ENCODE data around the gene EP400. TPM values are rescaled to one million over a fixed set of nuclear protein-coding genes. Genes with fewer than 3 reads are reported as not detected.

Gene EP400
- total RNA-seq, 2 donors from 2014 or later: 51.7 to 52.3 TPM

- H3K27ac Mint-ChIP-seq: no peak overlapping the region
- no peaks in the 10 kb centered on the region for H3K4me1 Mint-ChIP-seq (ENCODE audit: low read depth)
- no peaks in the 10 kb centered on the region for H3K9me3 Mint-ChIP-seq
- no peak for ATAC-seq (replicated peaks in 1 of 2)
- H3K27me3 Mint-ChIP-seq (ENCODE audit: low read depth): no peaks in the 10 kb centered on the region
- H3K36me3 Mint-ChIP-seq (ENCODE audit: insufficient read depth in 2 of 2): peaks cover 7 to 17% of the 10 kb centered on the region in 2 donors
- no peak for DNase-seq
- H3K4me3 Mint-ChIP-seq: no peak overlapping the region
Observed at GRCh38 chr12:132023658-132024057, 73.9 kb downstream of the EP400 start.

- DNase-seq (no peak), ATAC-seq (replicated peaks in 1 of 2) (no peak)
- H3K4me1 Mint-ChIP-seq (ENCODE audit: low read depth): no peaks in the 10 kb centered on the region
- peaks cover 8 to 17% of the 10 kb centered on the region in 2 donors for H3K36me3 Mint-ChIP-seq (ENCODE audit: insufficient read depth in 2 of 2)
- H3K27me3 Mint-ChIP-seq (ENCODE audit: low read depth): no peaks in the 10 kb centered on the region
- no peak overlapping the region for H3K4me3 Mint-ChIP-seq
- no peak overlapping the region for H3K27ac Mint-ChIP-seq
- no peaks in the 10 kb centered on the region for H3K9me3 Mint-ChIP-seq
Observed at GRCh38 chr12:132024758-132025157, 75.0 kb downstream of the EP400 start.

DNA sequence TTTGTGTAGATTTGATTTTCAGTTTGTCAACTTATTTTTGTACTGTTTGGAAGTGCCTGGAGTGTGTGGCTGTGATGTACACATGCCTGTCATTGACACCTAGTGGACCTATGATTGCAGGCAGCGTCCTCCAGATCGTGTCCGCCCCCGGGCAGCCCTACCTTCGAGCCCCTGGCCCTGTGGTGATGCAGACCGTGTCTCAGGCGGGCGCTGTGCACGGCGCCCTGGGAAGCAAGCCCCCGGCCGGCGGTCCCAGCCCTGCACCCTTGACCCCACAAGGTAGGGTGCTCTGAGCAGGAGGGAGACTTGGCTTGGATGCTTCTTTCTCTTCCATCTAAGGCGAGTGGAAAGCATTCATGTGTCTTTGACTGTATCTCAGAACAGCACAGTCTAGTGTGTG is 75.8 kb downstream of the EP400 start:
- Mint-ChIP-seq H3K4me1 (ENCODE audit: low read depth) (no peaks in the 10 kb centered on the region), H3K27ac (no peak overlapping the region), H3K4me3 (no peak overlapping the region), H3K9me3 (no peaks in the 10 kb centered on the region), H3K27me3 (ENCODE audit: low read depth) (no peaks in the 10 kb centered on the region), H3K36me3 (ENCODE audit: insufficient read depth in 2 of 2) (peaks cover 8 to 18% of the 10 kb centered on the region in 2 donors)
- no peak for DNase-seq
- no peak for ATAC-seq (replicated peaks in 1 of 2)

DNA sequence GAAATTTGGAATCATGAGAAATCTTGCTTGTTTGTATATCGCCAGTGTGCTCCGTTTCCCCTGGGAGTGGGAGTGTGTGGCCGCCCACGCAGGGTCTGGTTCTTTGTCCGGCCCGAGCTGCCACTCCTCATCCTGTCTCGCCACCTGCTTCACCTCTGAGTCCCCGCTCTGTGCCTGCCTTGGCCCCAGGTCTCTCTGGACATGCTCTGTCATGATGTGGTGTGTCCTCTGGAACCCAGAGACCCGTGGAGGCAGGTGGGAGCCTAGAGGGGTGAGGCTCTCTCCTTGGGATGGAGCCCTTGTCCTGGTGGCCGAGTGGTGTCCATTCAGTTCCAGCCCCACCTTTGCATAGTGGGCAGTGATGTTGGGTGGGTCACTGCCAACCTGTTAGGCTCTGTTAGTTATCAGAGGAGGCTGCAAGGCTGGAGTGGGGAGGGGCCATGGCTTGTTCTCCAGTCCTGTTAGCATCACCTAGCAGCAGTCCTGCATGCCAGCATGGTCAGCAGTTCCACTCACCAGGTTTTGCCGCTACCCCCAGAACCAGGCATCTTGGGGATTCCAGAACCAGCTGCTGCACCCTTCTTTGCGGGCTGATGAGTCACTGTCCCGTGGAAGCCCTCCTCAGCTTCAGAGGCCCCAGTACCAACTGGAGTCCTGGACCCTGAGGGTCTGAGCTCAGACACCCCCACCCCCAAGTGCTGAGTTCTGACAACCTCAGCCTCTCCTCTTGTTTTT is 76.5 kb downstream of the EP400 start:
- peaks cover 9 to 18% of the 10 kb centered on the region in 2 donors for H3K36me3 Mint-ChIP-seq (ENCODE audit: insufficient read depth in 2 of 2)
- DNase-seq (no peak), ATAC-seq (replicated peaks in 1 of 2) (no peak)
- H3K27ac Mint-ChIP-seq: no peak overlapping the region
- H3K9me3 Mint-ChIP-seq: no peaks in the 10 kb centered on the region
- H3K4me3 Mint-ChIP-seq: no peak overlapping the region
- no peaks in the 10 kb centered on the region for H3K27me3 Mint-ChIP-seq (ENCODE audit: low read depth)
- H3K4me1 Mint-ChIP-seq (ENCODE audit: low read depth): no peaks in the 10 kb centered on the region

DNA sequence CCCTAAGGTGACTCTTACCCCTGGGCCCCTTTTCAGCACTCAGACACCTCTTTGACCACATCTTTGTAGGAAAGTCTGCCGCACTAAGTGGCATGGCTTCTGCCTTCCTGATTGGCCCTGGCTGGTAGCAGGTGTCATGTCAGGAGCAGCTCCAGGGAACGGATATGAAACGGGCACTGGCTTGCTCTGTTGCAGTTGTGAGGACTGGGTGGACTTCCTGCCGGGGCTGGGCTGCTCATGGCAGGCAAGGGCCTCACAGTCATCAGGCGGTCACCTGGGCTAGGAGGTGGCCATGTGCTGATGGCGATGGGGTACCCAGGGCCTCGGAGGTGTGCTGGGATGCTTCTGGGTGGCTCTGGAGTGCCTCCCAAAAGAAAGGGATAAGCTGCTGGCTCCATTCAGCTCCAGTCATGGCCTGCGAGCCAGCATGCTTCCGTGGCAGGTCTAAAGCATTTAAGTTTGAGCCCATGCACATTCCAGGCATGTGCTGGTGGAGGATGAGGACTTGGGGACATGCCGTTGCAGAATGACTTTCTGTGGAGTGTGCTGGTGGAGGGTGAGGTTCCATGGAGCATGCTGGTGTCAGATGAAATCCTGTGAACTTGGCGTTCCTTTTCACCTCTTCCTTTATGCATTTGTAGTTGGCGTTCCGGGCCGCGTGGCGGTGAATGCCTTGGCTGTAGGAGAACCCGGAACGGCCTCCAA is 77.2 kb downstream of the EP400 start:
- H3K4me1 Mint-ChIP-seq (ENCODE audit: low read depth): no peaks in the 10 kb centered on the region
- no peak overlapping the region for H3K4me3 Mint-ChIP-seq
- DNase-seq: no peak
- H3K27me3 Mint-ChIP-seq (ENCODE audit: low read depth): no peaks in the 10 kb centered on the region
- peaks cover 12 to 19% of the 10 kb centered on the region in 2 donors for H3K36me3 Mint-ChIP-seq (ENCODE audit: insufficient read depth in 2 of 2)
- H3K27ac Mint-ChIP-seq: no peak overlapping the region
- H3K9me3 Mint-ChIP-seq: no peaks in the 10 kb centered on the region
- no peak for ATAC-seq (replicated peaks in 1 of 2)

DNA sequence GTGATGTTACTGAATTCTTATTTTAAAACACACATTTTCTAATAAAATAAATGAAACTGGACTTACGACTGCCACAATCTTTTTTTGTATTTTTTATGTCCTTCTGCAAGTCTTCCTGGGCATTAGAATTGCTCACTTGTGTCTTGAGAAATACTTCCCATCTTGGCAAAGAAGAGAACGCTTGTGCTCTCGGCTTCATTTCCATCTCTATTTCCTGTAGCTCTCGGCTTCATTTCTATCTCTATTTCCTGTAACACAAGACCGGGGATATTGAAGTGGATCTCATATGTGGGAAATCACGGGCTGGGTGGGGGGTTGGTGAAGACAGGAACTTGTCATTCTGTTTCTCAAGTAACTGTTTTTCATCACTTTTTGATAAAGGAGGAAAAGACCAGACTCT is 77.9 kb downstream of the EP400 start:
- no peaks in the 10 kb centered on the region for H3K9me3 Mint-ChIP-seq
- ATAC-seq (replicated peaks in 1 of 2): no peak
- no peak overlapping the region for H3K27ac Mint-ChIP-seq
- no peak overlapping the region for H3K4me3 Mint-ChIP-seq
- H3K27me3 Mint-ChIP-seq (ENCODE audit: low read depth): no peaks in the 10 kb centered on the region
- H3K4me1 Mint-ChIP-seq (ENCODE audit: low read depth): no peaks in the 10 kb centered on the region
- no peak for DNase-seq
- peaks cover 8 to 19% of the 10 kb centered on the region in 2 donors for H3K36me3 Mint-ChIP-seq (ENCODE audit: insufficient read depth in 2 of 2)

DNA sequence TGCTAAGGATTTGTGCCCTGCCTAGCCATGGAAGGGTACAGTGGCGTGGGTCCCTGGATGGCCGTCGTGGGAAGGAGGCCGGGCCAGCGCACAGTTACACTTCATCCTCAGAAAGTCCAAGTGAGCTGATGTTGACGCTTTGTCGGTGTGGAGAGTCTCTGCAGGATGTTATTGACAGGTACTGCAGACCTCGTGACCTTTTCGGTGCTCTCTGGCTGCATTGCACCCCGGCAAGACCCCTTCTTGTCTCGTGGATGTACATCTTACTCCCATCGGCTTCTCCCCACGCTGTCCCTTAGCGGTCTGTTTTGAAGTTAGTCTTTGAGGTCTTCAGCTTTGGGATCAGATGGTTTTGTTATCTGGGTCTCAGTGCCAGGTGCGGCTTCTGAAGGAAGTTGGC is 78.4 kb downstream of the EP400 start:
- ATAC-seq (replicated peaks in 1 of 2): no peak
- peaks cover 8 to 19% of the 10 kb centered on the region in 2 donors for H3K36me3 Mint-ChIP-seq (ENCODE audit: insufficient read depth in 2 of 2)
- no peaks in the 10 kb centered on the region for H3K4me1 Mint-ChIP-seq (ENCODE audit: low read depth)
- DNase-seq: no peak
- H3K27me3 Mint-ChIP-seq (ENCODE audit: low read depth): no peaks in the 10 kb centered on the region
- no peak overlapping the region for H3K27ac Mint-ChIP-seq
- no peaks in the 10 kb centered on the region for H3K9me3 Mint-ChIP-seq
- H3K4me3 Mint-ChIP-seq: no peak overlapping the region

DNA sequence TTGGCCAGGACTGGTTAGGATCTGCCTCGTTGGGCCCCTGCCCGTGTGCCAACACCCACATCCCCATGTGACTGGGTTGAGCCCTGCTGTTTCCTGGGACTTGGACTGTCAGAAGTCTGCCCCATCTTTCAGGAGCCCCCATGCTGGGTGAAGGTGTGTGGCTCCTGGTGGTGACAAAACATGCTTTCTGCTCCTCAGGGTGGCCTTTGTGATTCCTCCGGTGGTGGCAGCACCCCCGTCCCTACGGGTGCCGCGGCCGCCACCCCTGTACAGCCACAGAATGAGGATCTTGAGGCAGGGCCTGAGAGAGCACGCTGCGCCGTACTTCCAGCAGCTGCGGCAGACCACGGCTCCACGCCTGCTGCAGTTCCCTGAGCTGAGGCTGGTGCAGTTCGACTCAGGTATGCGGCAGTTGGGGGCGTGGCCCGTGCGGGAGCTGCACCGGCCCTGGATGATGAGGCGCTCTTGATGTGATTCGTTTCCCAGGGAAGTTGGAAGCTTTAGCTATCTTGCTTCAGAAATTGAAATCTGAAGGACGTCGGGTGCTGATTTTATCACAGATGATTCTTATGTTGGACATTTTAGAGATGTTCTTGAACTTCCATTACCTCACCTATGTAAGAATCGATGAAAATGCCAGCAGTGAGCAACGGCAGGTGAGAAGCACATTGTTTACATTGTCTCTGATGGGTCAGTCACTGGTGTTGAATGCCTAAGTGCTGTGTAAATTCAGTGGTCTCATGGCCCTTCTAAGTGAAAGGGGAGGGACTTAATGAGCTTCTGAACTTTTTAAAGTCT is 80.0 kb downstream of the EP400 start:
- DNase-seq: no peak
- no peak overlapping the region for H3K4me3 Mint-ChIP-seq
- peak overlapping the region; percentile 72 for H3K27ac Mint-ChIP-seq
- H3K9me3 Mint-ChIP-seq: no peaks in the 10 kb centered on the region
- ATAC-seq (replicated peaks in 1 of 2): no peak
- no peaks in the 10 kb centered on the region for H3K27me3 Mint-ChIP-seq (ENCODE audit: low read depth)
- H3K36me3 Mint-ChIP-seq (ENCODE audit: insufficient read depth in 2 of 2): peaks cover 10 to 29% of the 10 kb centered on the region in 2 donors
- H3K4me1 Mint-ChIP-seq (ENCODE audit: low read depth): no peaks in the 10 kb centered on the region

DNA sequence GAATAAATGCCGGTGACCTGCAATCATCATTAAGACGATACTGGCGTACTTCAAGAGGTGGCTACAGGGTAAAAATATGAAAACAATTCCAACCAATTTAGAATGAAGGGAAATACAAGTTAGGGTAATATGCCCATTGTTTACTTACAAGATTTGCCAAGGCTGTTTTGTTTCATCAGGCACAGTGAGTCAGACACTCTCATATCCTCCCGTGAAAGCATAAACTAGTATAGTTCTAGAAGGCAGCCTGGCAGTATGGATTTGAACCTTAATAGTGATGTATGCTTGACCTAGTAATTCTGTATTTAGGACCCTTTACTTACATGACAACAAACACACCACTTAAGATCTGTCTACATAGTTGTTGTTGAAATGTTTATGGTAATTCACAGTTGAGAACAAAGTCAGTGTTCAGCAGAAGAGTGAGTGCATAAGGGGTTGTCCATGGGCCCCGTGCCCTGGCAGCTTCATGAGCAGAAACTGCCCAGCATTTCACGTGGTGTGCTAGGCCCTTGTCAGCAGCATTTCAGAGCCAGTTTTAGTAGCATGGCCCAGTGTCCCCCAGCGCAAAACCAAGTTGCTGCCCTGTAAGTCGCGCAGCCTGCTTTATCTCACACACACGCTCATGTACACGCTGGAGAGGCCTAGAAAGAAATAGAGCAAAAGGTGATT is 80.8 kb downstream of the EP400 start:
- Mint-ChIP-seq H3K4me3 (no peak overlapping the region), H3K27ac (peak overlapping the region; percentile 72), H3K36me3 (ENCODE audit: insufficient read depth in 2 of 2) (peaks cover 13 to 26% of the 10 kb centered on the region in 2 donors), H3K27me3 (ENCODE audit: low read depth) (no peaks in the 10 kb centered on the region), H3K4me1 (ENCODE audit: low read depth) (no peaks in the 10 kb centered on the region), H3K9me3 (no peaks in the 10 kb centered on the region)
- ATAC-seq (replicated peaks in 1 of 2): no peak
- no peak for DNase-seq

DNA sequence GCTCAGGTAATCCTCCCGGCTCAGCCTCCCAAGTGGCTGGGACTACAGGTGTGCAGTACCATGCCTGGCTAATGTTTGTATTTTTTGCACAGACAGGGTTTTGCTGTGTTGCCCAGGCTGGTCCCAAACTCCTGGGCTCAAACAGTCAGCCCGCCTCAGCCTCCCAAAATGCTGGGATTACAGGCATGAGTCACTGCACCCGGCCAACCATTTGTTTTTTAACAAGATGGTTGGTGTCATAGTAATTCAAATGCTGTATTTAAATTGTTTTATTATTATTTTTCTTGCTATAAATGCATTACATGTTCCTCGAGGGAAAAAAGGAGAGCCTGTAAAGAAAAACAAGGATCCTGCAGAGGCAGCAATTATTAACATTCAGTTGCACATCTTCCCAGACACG is 83.9 kb downstream of the EP400 start:
- H3K27ac Mint-ChIP-seq: no peak overlapping the region
- no peaks in the 10 kb centered on the region for H3K27me3 Mint-ChIP-seq (ENCODE audit: low read depth)
- peaks cover 19 to 32% of the 10 kb centered on the region in 2 donors for H3K36me3 Mint-ChIP-seq (ENCODE audit: insufficient read depth in 2 of 2)
- no peak for ATAC-seq (replicated peaks in 1 of 2)
- no peaks in the 10 kb centered on the region for H3K4me1 Mint-ChIP-seq (ENCODE audit: low read depth)
- H3K9me3 Mint-ChIP-seq: no peaks in the 10 kb centered on the region
- H3K4me3 Mint-ChIP-seq: no peak overlapping the region
- no peak for DNase-seq

DNA sequence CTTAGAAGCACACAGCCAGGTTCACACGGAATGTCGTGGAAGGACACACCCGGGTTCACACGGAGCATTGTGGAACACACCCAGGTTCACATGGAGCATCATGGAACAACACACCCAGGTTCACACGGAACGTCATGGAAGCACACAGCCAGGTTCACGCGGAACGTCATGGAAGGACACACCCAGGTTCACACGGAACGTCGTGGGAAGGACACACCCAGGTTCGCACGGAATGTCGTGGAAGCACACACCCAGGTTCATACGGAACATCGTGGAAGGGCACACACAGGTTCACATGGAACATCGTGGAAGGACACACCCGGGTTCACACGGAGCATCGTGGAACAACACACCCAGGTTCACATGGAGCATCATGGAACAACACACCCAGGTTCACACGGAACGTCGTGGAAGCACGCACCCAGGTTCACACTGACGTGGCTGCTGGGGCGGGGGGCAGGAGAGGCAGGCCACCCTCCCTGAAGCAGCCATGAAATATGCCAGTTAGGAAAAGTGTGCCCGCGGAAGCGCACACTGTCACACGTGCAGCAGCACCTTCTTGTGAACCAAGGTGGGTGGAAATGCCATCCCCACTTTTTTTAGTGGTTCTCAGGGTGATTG is 86.4 kb downstream of the EP400 start:
- Mint-ChIP-seq H3K36me3 (ENCODE audit: insufficient read depth in 2 of 2) (peaks cover 15 to 33% of the 10 kb centered on the region in 2 donors), H3K4me3 (no peak overlapping the region), H3K27ac (no peak overlapping the region), H3K9me3 (no peaks in the 10 kb centered on the region), H3K4me1 (ENCODE audit: low read depth) (no peaks in the 10 kb centered on the region), H3K27me3 (ENCODE audit: low read depth) (no peaks in the 10 kb centered on the region)
- DNase-seq: no peak
- no peak for ATAC-seq (replicated peaks in 1 of 2)

GRCh38 chr12:132040906-132041606 is 91.3 kb downstream of the EP400 start:
- no peaks in the 10 kb centered on the region for H3K9me3 Mint-ChIP-seq
- peaks cover 3 to 21% of the 10 kb centered on the region in 2 donors for H3K36me3 Mint-ChIP-seq (ENCODE audit: insufficient read depth in 2 of 2)
- no peak for DNase-seq
- H3K4me3 Mint-ChIP-seq: no peak overlapping the region
- no peaks in the 10 kb centered on the region for H3K27me3 Mint-ChIP-seq (ENCODE audit: low read depth)
- H3K27ac Mint-ChIP-seq: no peak overlapping the region
- ATAC-seq (replicated peaks in 1 of 2): no peak
- H3K4me1 Mint-ChIP-seq (ENCODE audit: low read depth): no peaks in the 10 kb centered on the region
